ENCODE measurements around the gene RGS12. TPM values are rescaled to one million over a fixed set of nuclear protein-coding genes. Genes with fewer than 3 reads are reported as not detected.

RGS12 gene
- total RNA-seq, 1 donor from 2014 or later: 21.9 TPM

DNA sequence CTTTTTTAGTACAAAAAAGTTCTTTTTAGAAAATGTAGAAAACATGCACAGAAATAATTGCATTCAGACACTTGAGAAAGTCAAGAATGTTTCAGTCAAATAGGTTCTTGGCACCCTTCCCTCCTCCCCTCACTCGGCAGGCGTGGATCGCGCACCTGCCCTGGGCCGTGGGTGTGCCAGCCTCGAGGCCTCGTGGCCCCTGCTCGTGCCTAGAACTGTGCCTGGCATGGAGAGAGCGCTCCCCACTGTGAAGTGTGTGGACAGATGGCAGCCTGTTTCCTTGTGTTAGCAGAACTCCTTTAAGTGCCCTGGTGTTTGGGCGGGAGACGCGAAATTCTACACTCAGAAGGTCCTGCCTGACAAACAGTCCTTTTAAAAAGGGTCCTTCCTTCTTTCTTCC, 14.7 kb downstream of the RGS12 start:
- DNase-seq (ENCODE audit: low read depth): no peak
- Mint-ChIP-seq H3K9me3 (ENCODE audit: unreplicated experiment) (no peaks in the 10 kb centered on the region), H3K4me3 (ENCODE audit: unreplicated experiment) (no peak overlapping the region), H3K36me3 (ENCODE audit: low read depth, unreplicated experiment) (no peaks in the 10 kb centered on the region), H3K27me3 (ENCODE audit: low read depth, unreplicated experiment) (peaks cover 14% of the 10 kb centered on the region), H3K27ac (ENCODE audit: unreplicated experiment) (no peak overlapping the region), H3K4me1 (ENCODE audit: low read depth, unreplicated experiment) (peaks cover 16% of the 10 kb centered on the region)
- no peaks in the 10 kb centered on the region for H3K36me3 ChIP-seq (ENCODE audit: insufficient read depth, low read length)
- H2AFZ ChIP-seq (ENCODE audit: low read depth, low read length): no peak overlapping the region
- H3K9ac ChIP-seq (ENCODE audit: low read length): no peak overlapping the region
- H3K9me3 ChIP-seq (ENCODE audit: insufficient read depth, low read depth, low read length): no peaks in the 10 kb centered on the region
- no peak for FAIRE-seq
- TF ChIP-seq, protein P1, sequence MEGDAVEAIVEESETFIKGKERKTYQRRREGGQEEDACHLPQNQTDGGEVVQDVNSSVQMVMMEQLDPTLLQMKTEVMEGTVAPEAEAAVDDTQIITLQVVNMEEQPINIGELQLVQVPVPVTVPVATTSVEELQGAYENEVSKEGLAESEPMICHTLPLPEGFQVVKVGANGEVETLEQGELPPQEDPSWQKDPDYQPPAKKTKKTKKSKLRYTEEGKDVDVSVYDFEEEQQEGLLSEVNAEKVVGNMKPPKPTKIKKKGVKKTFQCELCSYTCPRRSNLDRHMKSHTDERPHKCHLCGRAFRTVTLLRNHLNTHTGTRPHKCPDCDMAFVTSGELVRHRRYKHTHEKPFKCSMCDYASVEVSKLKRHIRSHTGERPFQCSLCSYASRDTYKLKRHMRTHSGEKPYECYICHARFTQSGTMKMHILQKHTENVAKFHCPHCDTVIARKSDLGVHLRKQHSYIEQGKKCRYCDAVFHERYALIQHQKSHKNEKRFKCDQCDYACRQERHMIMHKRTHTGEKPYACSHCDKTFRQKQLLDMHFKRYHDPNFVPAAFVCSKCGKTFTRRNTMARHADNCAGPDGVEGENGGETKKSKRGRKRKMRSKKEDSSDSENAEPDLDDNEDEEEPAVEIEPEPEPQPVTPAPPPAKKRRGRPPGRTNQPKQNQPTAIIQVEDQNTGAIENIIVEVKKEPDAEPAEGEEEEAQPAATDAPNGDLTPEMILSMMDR (IDR thresholded peaks at IDR 0.05; ENCODE audit: insufficient read depth, low read depth, low read length): no peak
- H4K20me1 ChIP-seq (ENCODE audit: insufficient read depth, low read length): peaks cover 93% of the 10 kb centered on the region
- H3K4me3 ChIP-seq (ENCODE audit: insufficient read depth, low read depth, low read length): no peak overlapping the region
- H3K79me2 ChIP-seq (ENCODE audit: insufficient read depth, low read length): peaks cover 73% of the 10 kb centered on the region
- H3K27ac ChIP-seq (ENCODE audit: low read depth, low read length): no peak overlapping the region
- peaks cover 15% of the 10 kb centered on the region for H3K4me1 ChIP-seq (ENCODE audit: insufficient read depth, low read length)
- H3K4me2 ChIP-seq (ENCODE audit: low read length): no peak overlapping the region
- H3K27me3 ChIP-seq (ENCODE audit: insufficient read depth, low read length): no peaks in the 10 kb centered on the region

DNA sequence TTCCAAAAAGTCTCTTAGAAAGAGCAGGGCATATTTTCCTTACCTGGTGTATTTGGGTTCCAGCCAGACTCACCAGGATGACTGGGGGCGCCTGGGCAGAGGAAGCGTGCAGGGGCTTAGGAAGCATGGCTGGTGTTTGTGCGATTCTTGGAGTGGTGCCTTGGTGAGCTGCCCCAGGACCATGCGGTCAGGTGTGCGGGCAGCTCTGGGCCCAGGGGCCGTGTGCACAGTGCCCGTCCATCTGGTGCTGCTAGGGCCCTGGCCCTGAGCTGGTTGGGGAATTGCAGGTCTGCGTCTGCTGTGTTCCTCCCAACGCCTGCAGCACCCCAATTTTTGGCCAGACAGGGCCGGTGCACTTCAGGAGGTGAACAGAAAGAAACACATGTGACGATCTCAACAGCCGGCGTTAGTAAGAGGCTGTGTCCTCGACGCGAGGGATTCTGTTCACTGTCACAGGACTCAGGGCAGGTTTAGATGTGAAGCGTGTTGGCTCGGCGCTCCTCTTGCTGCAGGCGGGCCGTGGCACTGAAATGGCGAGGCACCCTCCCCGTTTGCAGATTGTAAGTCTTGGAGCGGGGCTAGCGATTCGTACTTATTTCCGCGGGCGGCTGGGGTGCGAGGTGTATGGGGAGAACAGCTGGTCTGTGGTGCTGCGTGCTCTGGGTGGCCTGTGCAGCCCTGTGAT, 15.2 kb downstream of the RGS12 start:
- H3K27ac Mint-ChIP-seq (ENCODE audit: unreplicated experiment): no peak overlapping the region
- Histone ChIP-seq H3K9me3 (ENCODE audit: insufficient read depth, low read depth, low read length) (no peaks in the 10 kb centered on the region), H3K9ac (ENCODE audit: low read length) (no peak overlapping the region), H2AFZ (ENCODE audit: low read depth, low read length) (no peak overlapping the region), H3K27ac (ENCODE audit: low read depth, low read length) (no peak overlapping the region), H3K79me2 (ENCODE audit: insufficient read depth, low read length) (peaks cover 68% of the 10 kb centered on the region), H3K4me3 (ENCODE audit: insufficient read depth, low read depth, low read length) (no peak overlapping the region), H3K4me1 (ENCODE audit: insufficient read depth, low read length) (peaks cover 15% of the 10 kb centered on the region), H3K27me3 (ENCODE audit: insufficient read depth, low read length) (no peaks in the 10 kb centered on the region), H3K4me2 (ENCODE audit: low read length) (no peak overlapping the region), H4K20me1 (ENCODE audit: insufficient read depth, low read length) (peaks cover 93% of the 10 kb centered on the region), H3K36me3 (ENCODE audit: insufficient read depth, low read length) (no peaks in the 10 kb centered on the region)
- peaks cover 16% of the 10 kb centered on the region for H3K4me1 Mint-ChIP-seq (ENCODE audit: low read depth, unreplicated experiment)
- FAIRE-seq (no peak), DNase-seq (ENCODE audit: low read depth) (no peak)
- H3K27me3 Mint-ChIP-seq (ENCODE audit: low read depth, unreplicated experiment): peaks cover 12% of the 10 kb centered on the region
- H3K36me3 Mint-ChIP-seq (ENCODE audit: low read depth, unreplicated experiment): no peaks in the 10 kb centered on the region
- TF ChIP-seq, protein P1 (IDR thresholded peaks at IDR 0.05; ENCODE audit: insufficient read depth, low read depth, low read length): no peak
- H3K4me3 Mint-ChIP-seq (ENCODE audit: unreplicated experiment): no peak overlapping the region
- no peaks in the 10 kb centered on the region for H3K9me3 Mint-ChIP-seq (ENCODE audit: unreplicated experiment)

DNA sequence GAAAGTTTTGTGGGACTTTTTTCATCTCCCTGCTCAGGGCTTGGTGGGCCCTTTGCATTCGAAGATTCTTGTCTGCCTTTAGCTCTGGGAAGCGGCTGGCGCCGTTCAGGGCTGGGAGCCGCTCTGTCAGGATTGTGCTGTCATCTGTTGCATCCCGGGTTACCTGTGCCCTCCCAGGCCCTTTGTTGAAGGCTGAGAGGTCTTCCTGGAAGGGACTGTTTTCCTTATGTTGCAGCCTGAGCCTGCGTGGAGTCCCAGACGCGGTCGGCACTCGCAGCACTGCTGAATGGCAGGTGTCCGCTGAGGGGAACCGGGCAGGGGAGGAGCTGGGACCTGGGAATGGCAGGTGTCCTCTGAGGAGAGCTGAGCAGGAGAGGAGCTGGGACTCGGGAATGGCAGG, 15.9 kb downstream of the RGS12 start:
- no peak overlapping the region for H3K27ac Mint-ChIP-seq (ENCODE audit: unreplicated experiment)
- no peaks in the 10 kb centered on the region for H3K9me3 Mint-ChIP-seq (ENCODE audit: unreplicated experiment)
- Histone ChIP-seq H3K27me3 (ENCODE audit: insufficient read depth, low read length) (no peaks in the 10 kb centered on the region), H4K20me1 (ENCODE audit: insufficient read depth, low read length) (peaks cover 93% of the 10 kb centered on the region), H2AFZ (ENCODE audit: low read depth, low read length) (no peak overlapping the region), H3K4me1 (ENCODE audit: insufficient read depth, low read length) (peaks cover 15% of the 10 kb centered on the region), H3K79me2 (ENCODE audit: insufficient read depth, low read length) (peaks cover 68% of the 10 kb centered on the region), H3K4me2 (ENCODE audit: low read length) (no peak overlapping the region), H3K36me3 (ENCODE audit: insufficient read depth, low read length) (no peaks in the 10 kb centered on the region), H3K27ac (ENCODE audit: low read depth, low read length) (no peak overlapping the region), H3K9ac (ENCODE audit: low read length) (no peak overlapping the region), H3K9me3 (ENCODE audit: insufficient read depth, low read depth, low read length) (no peaks in the 10 kb centered on the region), H3K4me3 (ENCODE audit: insufficient read depth, low read depth, low read length) (no peak overlapping the region)
- peaks cover 12% of the 10 kb centered on the region for H3K27me3 Mint-ChIP-seq (ENCODE audit: low read depth, unreplicated experiment)
- H3K4me3 Mint-ChIP-seq (ENCODE audit: unreplicated experiment): no peak overlapping the region
- FAIRE-seq (no peak), DNase-seq (ENCODE audit: low read depth) (no peak)
- no peak for TF ChIP-seq EZH2 (IDR thresholded peaks at IDR 0.05; ENCODE audit: insufficient read depth, low read length)
- TF ChIP-seq, protein P1 (IDR thresholded peaks at IDR 0.05; ENCODE audit: insufficient read depth, low read depth, low read length): no peak
- H3K4me1 Mint-ChIP-seq (ENCODE audit: low read depth, unreplicated experiment): peaks cover 16% of the 10 kb centered on the region
- no peaks in the 10 kb centered on the region for H3K36me3 Mint-ChIP-seq (ENCODE audit: low read depth, unreplicated experiment)
